T47D (cell line): ENCODE data around the gene ADARB2.

Experiments used
- DNase-seq, 2 experiments: peaks; one replicate each; pipeline versions ENCODE4 v3.0.0 to v3.0.0-alpha.2; 2011 to 2012; ENCODE audit warnings: low read depth in 1 of 2, low spot score in 1 of 2
- JUND ChIP-seq: IDR thresholded peaks from 2 replicates; pipeline ENCODE4 v1.6.1; 2012; ENCODE audit warnings: low read depth
- in situ Hi-C: cut with HindIII; loops from 2 replicates; pipeline ENCODE4 v1.10.0; 2016; ENCODE audit warnings: low sequenced_read_pairs, low pct_unique_long_range_greater_than_20kb

ADARB2 gene

GRCh38 chr10:1149793-1150637 lies 587.3 kb downstream of the ADARB2 start:
- in situ Hi-C loops: no loop called here
- DNase-seq: no peak

GRCh38 chr10:1148855-1149605 lies 588.3 kb downstream of the ADARB2 start:
- no peak for DNase-seq
- no peak for TF ChIP-seq JUND
- in situ Hi-C loops: no loop called here

More at GRCh38 chr10:1149793-1150637, 587.3 kb downstream of the ADARB2 start:
- no peak for TF ChIP-seq JUND

- DNase-seq: no peak
- in situ Hi-C loops: no loop called here
- TF ChIP-seq JUND: no peak
These were observed 589.5 kb downstream of the ADARB2 start for GRCh38 chr10:1147810-1148209.

- in situ Hi-C loops: no loop called here
- peak in 1 of 2 experiments; percentile 36 for DNase-seq
- no peak for TF ChIP-seq JUND
These were observed 594.7 kb downstream of the ADARB2 start for GRCh38 chr10:1142596-1142995.

DNA sequence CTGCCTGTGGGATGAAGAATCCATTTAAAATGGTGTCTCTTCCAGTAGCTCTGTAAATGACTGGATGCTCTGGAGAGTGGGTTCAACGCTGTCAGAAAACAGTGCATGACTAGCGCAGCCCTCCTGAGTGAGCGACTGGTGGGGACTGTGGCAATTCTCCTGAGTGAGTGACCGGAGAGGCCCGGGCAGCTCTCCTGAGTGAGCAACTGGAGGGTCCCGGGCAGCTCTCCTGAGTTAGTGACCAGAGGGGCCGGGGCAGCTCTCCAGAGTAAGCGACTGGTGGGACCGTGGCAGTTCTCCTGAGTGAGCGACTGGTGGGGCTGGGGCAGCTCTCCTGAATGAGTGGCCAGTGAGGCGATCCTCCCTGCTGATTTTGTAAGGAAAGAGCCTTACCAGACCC lies 595.6 kb downstream of the ADARB2 start:
- TF ChIP-seq JUND: no peak
- in situ Hi-C loops: no loop called here

GRCh38 chr10:1141261-1141660 lies 596.1 kb downstream of the ADARB2 start:
- in situ Hi-C loops: no loop called here
- no peak for TF ChIP-seq JUND
- DNase-seq: no peak

More for the DNA sequence above, 595.6 kb downstream of the ADARB2 start:
- DNase-seq: no peak

GRCh38 chr10:1138529-1138928 lies 598.8 kb downstream of the ADARB2 start:
- no peak for DNase-seq
- in situ Hi-C loops: no loop called here
- TF ChIP-seq JUND: no peak

DNA sequence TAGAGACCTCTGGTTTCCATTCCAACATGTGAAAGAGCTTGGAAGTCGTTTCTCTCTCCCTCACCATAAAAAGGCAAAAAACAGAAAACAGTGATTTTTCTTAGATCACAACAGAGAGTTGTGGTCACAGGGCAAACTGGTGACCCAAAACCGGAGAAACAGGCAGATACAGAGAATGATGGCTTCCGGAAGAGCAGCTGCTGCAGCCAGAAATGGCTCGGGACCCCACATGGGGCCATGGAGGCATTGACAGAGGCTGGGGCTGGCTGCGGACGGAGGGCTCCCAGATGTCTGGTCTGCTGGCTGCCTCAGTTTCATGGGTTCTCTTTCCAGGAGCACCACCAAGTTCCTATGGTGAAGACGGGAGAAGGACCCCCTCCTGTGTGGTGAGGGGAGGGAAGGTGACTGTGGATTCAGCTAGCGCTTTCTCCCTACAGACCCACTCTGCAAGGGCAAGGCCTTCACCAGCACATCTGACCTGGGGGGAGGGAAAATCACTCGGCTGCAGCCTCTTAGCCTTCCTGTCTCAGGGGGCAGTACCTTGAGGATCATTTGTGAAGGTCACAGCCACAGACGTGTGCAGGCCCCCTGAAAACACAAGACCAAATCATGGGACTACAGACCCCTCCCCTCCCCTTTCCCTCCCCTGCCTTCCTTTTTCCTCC lies 599.7 kb downstream of the ADARB2 start:
- TF ChIP-seq JUND: no peak
- DNase-seq: no peak
- in situ Hi-C loops: no loop called here

DNA sequence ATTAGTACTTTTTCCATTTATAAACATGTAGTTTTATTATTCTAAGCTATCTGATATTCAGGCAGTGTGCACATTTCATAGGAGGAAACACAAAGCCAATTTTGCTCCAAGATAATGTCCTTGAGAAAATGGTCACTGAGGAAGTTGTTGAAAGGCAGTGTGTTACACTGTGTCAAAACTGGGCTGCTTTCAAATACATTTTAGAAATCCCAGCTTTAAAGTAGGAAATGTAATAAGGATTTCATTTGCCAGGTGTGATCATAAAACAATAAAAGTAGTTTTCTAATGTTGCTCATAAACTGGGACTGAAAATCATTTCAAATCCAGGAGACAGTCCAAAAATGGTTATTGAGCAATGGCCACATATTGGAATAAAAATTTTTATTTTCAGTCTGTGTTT lies 601.1 kb downstream of the ADARB2 start:
- TF ChIP-seq JUND: no peak
- in situ Hi-C loops: no loop called here
- no peak for DNase-seq

- no peak for TF ChIP-seq JUND
- DNase-seq: no peak
- in situ Hi-C loops: no loop called here
These were observed 603.2 kb downstream of the ADARB2 start for GRCh38 chr10:1134156-1134555.

DNA sequence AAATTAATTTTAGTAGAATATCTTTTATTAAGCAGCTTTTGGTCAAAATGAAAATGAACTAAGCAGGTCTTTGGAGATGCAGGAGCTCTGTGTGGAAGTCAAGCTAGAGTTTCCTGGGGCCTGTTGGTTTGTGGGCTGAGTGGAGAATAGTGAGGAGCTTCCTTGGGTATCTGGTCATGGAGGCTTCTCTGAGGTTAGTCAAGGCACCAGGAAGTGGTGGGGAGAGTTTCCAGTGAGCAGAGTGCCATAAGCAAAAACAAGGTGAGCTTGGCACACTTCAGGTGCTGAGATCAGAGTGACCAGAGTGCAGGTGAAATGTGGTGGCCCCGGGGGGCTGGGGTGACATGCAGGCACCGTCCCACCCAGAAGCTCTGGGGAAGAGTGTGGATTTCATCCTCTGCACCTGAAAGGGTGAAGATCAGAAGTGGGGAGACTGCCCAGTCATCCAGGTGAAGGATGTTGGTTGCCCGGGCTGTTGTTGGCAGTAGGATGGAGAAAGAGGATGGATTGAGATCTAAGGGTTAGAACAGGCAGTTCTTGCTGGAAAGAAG lies 603.8 kb downstream of the ADARB2 start:
- in situ Hi-C loops: no loop called here
- TF ChIP-seq JUND: no peak
- no peak for DNase-seq

DNA sequence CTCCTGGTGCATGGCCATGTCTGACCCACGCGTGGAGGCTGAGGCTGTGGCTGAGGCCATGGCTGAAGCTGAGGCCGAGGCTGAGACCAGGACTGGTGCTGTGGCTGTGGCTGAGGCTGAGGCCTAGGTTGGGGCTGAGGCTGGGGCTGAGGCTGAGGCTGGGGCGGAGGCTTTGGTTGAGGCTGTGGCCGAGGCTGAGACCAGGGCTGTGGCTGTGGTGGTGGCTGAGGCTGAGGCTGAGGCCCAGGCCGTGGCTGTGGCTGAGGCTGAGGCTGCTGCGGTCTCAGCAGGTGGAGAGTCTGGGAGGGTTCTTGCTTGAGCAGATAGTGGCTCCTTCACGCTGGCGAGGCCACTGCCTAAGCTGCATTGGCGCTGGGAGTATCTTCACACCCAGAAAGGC lies 604.7 kb downstream of the ADARB2 start:
- in situ Hi-C loops: no loop called here
- TF ChIP-seq JUND: no peak
- no peak for DNase-seq
